ENCODE measurements around the gene ADISSP. TPM values are rescaled to one million over a fixed set of nuclear protein-coding genes. Genes with fewer than 3 reads are reported as not detected.
A peak's percentile ranks its signal among the peaks of the same experiment; 100 is the strongest.

ADISSP gene
- total RNA-seq, 1 donor from 2014 or later, result 48.4 TPM

DNA sequence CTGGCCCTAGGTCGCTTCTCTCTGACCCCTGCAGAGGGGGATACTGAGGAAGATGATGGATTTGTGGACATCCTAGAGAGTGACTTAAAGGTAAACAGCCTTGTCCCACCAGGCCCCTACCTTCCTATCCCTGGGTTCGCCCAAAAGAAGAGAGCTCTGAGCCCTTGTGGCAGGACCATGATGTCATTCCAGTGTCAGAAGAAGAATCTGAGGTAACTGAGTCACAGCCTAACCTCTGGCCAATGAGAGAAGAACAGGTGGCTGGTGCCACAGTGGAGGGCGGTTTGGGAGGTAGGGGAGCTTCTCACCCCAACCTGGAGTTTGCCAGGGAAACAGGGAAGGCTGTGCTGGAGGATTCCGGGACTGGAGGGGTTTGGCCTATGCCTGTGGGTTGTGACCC, 33.7 kb upstream of the ADISSP start:
- Histone ChIP-seq H3K4me3 (no peak overlapping the region), H3K27me3 (no peaks in the 10 kb centered on the region), H3K9me3 (peaks cover 0 to 2% of the 10 kb centered on the region in 2 donors), H3K36me3 (peaks cover 49 to 52% of the 10 kb centered on the region in 2 donors), H3K27ac (no peak overlapping the region), H3K4me1 (peaks cover 14 to 24% of the 10 kb centered on the region in 2 donors)
- TF ChIP-seq, protein P1, sequence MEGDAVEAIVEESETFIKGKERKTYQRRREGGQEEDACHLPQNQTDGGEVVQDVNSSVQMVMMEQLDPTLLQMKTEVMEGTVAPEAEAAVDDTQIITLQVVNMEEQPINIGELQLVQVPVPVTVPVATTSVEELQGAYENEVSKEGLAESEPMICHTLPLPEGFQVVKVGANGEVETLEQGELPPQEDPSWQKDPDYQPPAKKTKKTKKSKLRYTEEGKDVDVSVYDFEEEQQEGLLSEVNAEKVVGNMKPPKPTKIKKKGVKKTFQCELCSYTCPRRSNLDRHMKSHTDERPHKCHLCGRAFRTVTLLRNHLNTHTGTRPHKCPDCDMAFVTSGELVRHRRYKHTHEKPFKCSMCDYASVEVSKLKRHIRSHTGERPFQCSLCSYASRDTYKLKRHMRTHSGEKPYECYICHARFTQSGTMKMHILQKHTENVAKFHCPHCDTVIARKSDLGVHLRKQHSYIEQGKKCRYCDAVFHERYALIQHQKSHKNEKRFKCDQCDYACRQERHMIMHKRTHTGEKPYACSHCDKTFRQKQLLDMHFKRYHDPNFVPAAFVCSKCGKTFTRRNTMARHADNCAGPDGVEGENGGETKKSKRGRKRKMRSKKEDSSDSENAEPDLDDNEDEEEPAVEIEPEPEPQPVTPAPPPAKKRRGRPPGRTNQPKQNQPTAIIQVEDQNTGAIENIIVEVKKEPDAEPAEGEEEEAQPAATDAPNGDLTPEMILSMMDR (IDR thresholded peaks at IDR 0.05), result no peak
- intact Hi-C loops (cut with DNase I), result no loop called here
- DNase-seq (ENCODE audit: low spot score in 2 of 2), result no peak

DNA sequence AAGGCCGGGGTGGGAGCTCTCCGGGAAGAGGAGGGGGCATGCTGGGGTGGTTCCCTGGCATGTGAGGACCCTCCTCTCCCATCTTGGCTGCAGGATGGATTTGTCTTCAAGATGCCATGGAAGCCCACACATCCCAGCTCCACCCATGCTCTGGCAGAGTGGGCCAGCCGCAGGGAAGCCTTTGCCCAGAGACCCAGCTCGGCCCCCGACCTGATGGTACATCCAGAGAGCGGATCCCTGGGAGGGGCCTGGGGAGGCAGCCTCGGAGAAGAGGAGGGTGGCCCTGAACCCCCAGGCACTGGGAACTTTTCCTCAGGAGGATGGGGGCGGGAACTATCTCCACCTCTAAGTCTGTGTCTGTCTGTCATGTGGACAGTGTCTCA, 33.3 kb upstream of the ADISSP start:
- no peaks in the 10 kb centered on the region for H3K27me3 ChIP-seq
- no peak overlapping the region for H3K27ac ChIP-seq
- peaks cover 14 to 20% of the 10 kb centered on the region in 2 donors for H3K4me1 ChIP-seq
- H3K4me3 ChIP-seq, result no peak overlapping the region
- TF ChIP-seq, protein P1 (IDR thresholded peaks at IDR 0.05), result no peak
- no peak for DNase-seq (ENCODE audit: low spot score in 2 of 2)
- no peaks in the 10 kb centered on the region for H3K9me3 ChIP-seq
- intact Hi-C loops (cut with DNase I), result no loop called here
- peaks cover 49 to 52% of the 10 kb centered on the region in 2 donors for H3K36me3 ChIP-seq

DNA sequence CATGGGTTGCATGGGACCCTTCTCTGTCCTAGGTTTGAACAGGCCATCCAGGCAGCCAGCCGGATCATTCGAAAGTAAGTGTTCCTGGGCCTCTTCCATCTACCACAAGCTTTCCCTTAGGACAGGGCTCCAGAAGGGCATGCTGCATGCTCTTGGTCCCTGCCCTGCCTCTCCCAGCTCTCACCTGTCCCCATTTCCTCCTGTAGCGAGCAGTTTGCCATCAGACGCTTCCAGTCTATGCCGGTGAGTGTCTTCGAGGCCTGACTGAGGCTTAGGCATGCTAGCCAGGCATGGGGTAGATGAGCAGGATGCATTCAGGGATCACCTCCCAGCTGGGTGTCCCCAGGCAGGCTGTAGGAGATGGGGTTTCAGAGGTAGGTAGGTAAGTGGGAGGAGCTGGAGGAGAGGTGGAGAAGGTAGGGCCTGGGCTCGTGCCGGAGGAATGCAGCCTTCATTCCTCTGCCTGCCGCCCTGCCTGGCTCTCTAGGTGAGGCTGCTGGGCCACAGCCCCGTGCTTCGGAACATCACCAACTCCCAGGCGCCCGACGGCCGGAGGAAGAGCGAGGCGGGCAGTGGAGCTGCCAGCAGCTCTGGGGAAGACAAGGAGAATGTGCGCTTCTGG, 32.8 kb upstream of the ADISSP start:
- H3K4me3 ChIP-seq, result no peak overlapping the region
- no peaks in the 10 kb centered on the region for H3K9me3 ChIP-seq
- H3K27ac ChIP-seq, result peak overlapping the region in 1 of 2 donors; percentile 23
- DNase-seq (ENCODE audit: low spot score in 2 of 2), result no peak
- TF ChIP-seq, protein P1 (IDR thresholded peaks at IDR 0.05), result no peak
- H3K4me1 ChIP-seq, result peaks cover 14 to 18% of the 10 kb centered on the region in 2 donors
- intact Hi-C loops (cut with DNase I), result no loop called here
- H3K36me3 ChIP-seq, result peaks cover 49 to 50% of the 10 kb centered on the region in 2 donors
- no peaks in the 10 kb centered on the region for H3K27me3 ChIP-seq

DNA sequence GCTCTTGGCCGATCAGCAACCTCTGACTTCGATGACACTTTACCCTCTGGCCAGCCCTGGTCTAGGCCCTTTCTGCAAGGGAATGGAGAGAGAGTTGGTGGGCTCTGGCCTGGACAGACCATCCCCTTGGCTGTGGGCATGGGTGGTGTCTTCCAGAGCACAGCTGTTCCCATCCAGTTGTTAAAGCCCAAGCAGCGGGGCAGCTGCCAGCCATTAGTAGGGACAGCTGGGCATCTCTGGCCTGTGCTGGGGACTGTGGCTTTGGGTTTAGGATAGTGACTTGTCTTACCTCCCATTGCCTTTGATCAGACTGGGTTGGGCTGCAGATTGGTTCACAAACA, 31.3 kb upstream of the ADISSP start:
- Histone ChIP-seq H3K36me3 (peaks cover 36 to 38% of the 10 kb centered on the region in 2 donors), H3K9me3 (no peaks in the 10 kb centered on the region), H3K27me3 (no peaks in the 10 kb centered on the region), H3K27ac (peak overlapping the region in 1 of 2 donors; percentile 30), H3K4me1 (peaks cover 14 to 27% of the 10 kb centered on the region in 2 donors), H3K4me3 (no peak overlapping the region)
- TF ChIP-seq, protein P1 (IDR thresholded peaks at IDR 0.05), result no peak
- intact Hi-C loops (cut with DNase I), result no loop called here
- DNase-seq (ENCODE audit: low spot score in 2 of 2), result no peak

DNA sequence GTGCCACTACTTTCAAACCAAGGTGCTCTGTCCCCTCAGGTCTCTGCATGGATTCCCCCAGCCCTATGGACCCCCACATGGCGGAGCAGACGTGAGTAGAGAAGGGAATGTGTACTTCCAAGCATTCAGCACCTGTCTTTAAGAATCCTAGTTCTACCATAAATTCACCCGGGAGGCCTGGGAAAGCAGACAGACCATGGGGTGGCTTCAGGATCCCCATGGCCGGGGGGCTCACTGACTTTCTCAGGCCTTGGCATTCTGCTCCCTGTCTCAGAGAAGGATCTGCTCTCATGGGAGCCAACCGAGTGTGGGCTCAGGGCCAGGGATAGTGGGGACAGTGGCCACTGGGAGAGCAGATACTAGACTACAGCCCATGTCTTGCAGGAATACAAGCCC, 30.8 kb upstream of the ADISSP start:
- intact Hi-C loops (cut with DNase I), result no loop called here
- no peak for DNase-seq (ENCODE audit: low spot score in 2 of 2)
- Histone ChIP-seq H3K4me3 (no peak overlapping the region), H3K27me3 (no peaks in the 10 kb centered on the region), H3K9me3 (no peaks in the 10 kb centered on the region), H3K27ac (peak overlapping the region in 1 of 2 donors; percentile 30), H3K4me1 (peaks cover 14 to 27% of the 10 kb centered on the region in 2 donors), H3K36me3 (peaks cover 31 to 33% of the 10 kb centered on the region in 2 donors)
- TF ChIP-seq, protein P1 (IDR thresholded peaks at IDR 0.05), result no peak
